Central memory CD8-positive, alpha-beta T cell (primary cell): ENCODE measurements around the gene POLR2A.

Source experiments
- ATAC-seq: fragments of 150-1000 bp; cut with Tn5 transposase; replicated peaks from 2 replicates; pipeline ENCODE4 v1.10.0; 2022; ENCODE audit warnings: mild to moderate bottlenecking, moderate FRiP score, moderate number of reproducible peaks; ENCODE audit not compliant: poor library complexity, severe bottlenecking; ENCODE audit errors: extremely low read depth
- DNase-seq, 2 donors: peaks; one replicate each; pipeline ENCODE4 v3.0.0; 2021; ENCODE audit warnings: low spot score in 2 of 2
- H3K27ac Mint-ChIP-seq: one replicate; pipeline ENCODE4 v1.8.0; 2022; ENCODE audit warnings: low read depth, mild to moderate bottlenecking, moderate library complexity, mixed read lengths
- H3K27me3 Mint-ChIP-seq: one replicate; pipeline ENCODE4 v1.8.0; 2022; ENCODE audit warnings: mixed read lengths
- H3K36me3 Mint-ChIP-seq: one replicate; pipeline ENCODE4 v1.8.0; 2022; ENCODE audit warnings: mild to moderate bottlenecking, moderate library complexity, mixed read lengths; ENCODE audit not compliant: insufficient read depth
- H3K4me1 Mint-ChIP-seq: one replicate; pipeline ENCODE4 v1.8.0; 2022; ENCODE audit warnings: mixed read lengths
- H3K4me3 Mint-ChIP-seq: one replicate; pipeline ENCODE4 v1.8.0; 2022; ENCODE audit warnings: mild to moderate bottlenecking, moderate library complexity, mixed read lengths
- H3K9me3 Mint-ChIP-seq: one replicate; pipeline ENCODE4 v1.8.0; 2022; ENCODE audit warnings: mixed read lengths

POLR2A gene

DNA sequence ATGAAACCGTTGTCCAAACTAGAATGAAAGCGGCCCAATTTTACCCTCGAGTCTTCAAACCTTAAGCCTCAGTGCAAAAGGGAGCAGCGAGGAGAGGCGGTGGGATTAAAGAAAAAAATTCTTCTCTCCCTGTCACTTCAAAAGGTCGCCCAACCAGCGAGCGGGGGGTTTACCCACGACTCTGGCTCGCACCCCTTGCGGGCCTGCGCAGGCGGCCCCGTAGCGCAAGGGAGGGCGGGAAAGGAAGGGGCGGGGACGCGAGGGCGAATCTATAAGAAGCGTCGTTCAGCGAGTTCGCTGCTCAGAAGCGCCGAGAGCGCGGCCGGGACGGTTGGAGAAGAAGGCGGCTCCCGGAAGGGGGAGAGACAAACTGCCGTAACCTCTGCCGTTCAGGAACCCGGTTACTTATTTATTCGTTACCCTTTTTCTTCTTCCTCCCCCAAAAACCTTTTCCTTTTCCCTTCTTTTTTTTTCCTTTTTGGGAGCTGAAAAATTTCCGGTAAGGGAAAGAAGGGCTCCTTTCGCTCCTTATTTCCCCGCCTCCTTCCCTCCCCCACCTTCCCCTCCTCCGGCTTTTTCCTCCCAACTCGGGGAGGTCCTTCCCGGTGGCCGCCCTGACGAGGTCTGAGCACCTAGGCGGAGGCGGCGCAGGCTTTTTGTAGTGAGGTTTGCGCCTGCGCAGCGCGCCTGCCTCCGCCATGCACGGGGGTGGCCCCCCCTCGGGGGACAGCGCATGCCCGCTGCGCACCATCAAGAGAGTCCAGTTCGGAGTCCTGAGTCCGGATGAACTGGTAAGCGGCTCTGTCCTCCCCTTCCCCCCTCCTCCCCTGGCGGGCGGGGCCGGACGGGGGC is at the start of gene POLR2A:
Gene POLR2A (plus strand): TSS at position 300 of the 852 bp plus-strand sequence.
- DNase-seq (peak; percentile 99), ATAC-seq (peak; percentile 65)
- Mint-ChIP-seq H3K4me3 (peak within 1 kb of the TSS; percentile 99), H3K27me3 (no peaks in the 10 kb centered on the region), H3K27ac (peak within 1 kb of the TSS; percentile 99), H3K36me3 (peaks cover 38% of the 10 kb centered on the region), H3K9me3 (no peaks in the 10 kb centered on the region), H3K4me1 (peaks cover 75% of the 10 kb centered on the region)

DNA sequence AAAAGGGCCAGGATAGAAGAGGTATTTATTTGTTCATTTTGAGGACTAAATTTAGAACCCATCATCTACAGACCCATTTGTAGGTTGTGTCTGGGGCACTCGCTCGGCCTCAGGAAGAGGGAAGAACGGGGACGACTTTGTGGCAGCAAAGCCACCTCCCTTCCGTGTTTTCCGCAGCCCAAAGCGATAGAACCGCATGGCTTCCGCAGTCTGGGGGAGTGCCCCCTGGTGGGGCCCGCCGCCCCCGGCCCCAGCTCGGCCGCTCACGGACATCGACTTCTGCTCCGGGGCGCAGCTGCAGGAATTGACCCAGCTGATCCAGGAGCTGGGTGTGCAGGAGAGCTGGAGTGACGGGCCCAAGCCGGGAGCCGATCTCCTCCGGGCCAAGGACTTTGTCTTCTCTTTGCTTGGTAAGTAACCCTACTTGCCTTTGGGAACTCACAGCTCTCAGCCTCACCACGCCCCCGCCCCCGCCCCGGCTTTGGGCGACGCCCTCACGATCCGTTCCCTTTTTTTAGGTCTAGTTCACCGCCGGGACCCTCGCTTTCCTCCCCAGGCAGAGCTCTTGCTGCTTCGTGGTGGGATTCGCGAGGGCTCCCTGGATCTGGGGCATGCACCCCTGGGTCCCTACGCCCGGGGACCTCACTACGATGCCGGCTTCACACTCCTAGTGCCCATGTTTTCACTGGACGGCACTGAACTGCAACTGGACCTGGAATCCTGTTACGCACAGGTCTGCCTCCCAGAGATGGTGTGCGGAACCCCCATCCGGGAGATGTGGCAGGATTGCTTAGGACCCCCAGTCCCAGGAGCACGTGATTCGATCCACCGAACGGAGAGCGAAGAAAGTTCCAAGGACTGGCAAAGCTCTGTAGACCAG is 48.2 kb upstream of the POLR2A start:
- ATAC-seq (peak; percentile 29), DNase-seq (no peak)
- Mint-ChIP-seq H3K4me3 (peak overlapping the region; percentile 95), H3K27ac (peak overlapping the region; percentile 89), H3K27me3 (peaks cover 30% of the 10 kb centered on the region), H3K9me3 (no peaks in the 10 kb centered on the region), H3K36me3 (peaks cover 19% of the 10 kb centered on the region), H3K4me1 (peaks cover 40% of the 10 kb centered on the region)

DNA sequence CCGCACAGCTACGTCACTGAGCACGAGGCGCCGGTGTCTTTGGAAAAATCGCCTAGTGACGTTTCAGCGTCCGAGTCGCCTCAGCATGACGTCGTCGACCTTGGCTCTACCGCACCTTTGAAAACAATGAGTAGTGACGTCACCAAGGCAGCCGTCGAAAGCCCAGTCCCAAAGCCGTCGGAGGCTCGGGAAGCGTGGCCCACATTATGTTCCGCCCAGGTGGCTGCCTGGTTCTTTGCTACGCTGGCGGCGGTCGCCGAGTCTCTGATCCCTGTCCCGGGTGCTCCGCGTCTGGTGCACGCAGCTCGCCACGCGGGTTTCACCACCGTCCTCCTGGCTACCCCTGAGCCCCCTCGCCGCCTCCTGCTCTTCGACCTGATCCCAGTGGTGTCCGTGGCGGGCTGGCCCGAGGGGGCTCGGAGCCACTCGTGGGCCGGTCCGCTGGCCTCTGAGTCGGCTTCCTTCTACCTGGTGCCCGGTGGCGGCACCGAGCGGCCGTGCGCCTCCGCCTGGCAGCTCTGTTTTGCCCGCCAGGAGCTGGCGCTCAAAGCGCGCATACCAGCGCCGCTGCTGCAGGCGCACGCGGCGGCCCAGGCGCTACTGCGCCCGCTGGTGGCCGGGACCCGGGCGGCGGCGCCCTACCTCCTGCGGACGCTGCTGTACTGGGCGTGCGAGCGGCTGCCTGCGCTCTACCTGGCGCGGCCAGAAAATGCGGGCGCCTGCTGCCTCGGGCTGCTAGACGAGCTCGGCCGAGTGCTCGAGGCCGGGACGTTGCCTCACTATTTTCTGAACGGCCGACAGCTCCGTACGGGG is 47.4 kb upstream of the POLR2A start:
- ATAC-seq: peak; percentile 65
- Mint-ChIP-seq H3K27ac (peak overlapping the region; percentile 89), H3K9me3 (no peaks in the 10 kb centered on the region), H3K4me1 (peaks cover 40% of the 10 kb centered on the region), H3K27me3 (peaks cover 39% of the 10 kb centered on the region), H3K36me3 (peaks cover 19% of the 10 kb centered on the region), H3K4me3 (peak overlapping the region; percentile 95)
- DNase-seq: peak; percentile 69 to 74

DNA sequence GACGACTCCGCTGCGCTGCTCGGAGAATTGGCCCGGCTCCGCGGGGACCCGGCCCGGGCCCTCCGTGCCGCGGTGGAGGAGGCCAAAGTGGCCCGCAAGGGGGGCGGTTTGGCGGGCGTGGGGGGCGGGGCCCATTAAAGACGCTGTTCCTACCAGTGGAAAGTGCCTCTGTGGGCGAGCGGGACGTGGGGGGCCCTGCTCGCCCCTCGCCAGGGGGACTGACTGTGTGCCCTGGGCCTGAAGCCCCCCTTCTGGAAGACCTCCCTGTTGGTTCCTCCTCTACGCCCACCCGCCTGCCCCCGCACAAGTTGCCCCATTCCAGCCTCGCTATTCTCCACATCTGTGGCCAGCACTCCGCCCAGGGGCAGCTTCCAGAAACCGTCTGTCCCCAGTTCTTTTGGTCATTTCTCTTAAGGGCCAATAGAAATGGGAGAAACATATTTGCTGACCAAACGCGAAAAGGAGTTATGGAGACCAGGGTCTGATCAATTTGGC is 46.8 kb upstream of the POLR2A start:
- Mint-ChIP-seq H3K9me3 (no peaks in the 10 kb centered on the region), H3K36me3 (peaks cover 19% of the 10 kb centered on the region), H3K27ac (peak overlapping the region; percentile 89), H3K4me3 (peak overlapping the region; percentile 95), H3K27me3 (peaks cover 45% of the 10 kb centered on the region), H3K4me1 (peaks cover 40% of the 10 kb centered on the region)
- no peak for DNase-seq
- ATAC-seq: no peak

DNA sequence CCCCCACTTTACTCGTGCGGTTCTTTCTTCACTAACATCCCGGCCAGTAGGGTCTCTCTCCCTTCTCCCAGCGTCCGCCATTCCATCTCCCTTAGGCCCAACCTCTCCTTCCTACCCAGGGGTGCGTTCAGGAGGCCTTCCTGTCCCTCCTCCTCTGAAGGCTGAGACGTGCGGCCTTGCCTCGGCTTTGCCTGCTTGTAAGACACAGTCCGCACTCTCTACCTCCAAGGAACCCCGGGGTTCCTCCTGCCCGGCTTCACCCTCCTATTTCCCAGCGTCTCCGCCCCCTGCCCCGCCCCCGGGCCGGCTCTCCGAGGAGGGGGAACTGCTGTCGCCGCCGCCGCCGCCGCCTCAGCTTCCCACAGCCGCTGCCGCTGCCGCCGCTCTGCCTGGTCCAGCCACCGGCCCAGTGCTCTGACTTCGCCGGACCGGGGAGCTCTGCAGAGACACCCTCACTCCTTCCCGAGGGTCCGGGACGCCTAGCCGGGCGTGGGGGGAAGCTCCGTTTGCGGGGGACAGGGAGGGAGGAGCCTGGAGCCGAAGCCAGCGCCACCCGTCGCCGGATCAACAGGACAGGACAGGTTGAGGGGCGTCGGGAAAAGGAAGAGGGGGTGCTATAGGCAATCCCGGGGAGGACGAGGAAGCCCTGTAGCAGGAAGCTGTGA is 46.1 kb upstream of the POLR2A start:
- Mint-ChIP-seq H3K4me1 (peaks cover 40% of the 10 kb centered on the region), H3K4me3 (peak overlapping the region; percentile 95), H3K36me3 (peaks cover 19% of the 10 kb centered on the region), H3K27me3 (peaks cover 52% of the 10 kb centered on the region), H3K27ac (no peak overlapping the region), H3K9me3 (no peaks in the 10 kb centered on the region)
- ATAC-seq (no peak), DNase-seq (no peak)

DNA sequence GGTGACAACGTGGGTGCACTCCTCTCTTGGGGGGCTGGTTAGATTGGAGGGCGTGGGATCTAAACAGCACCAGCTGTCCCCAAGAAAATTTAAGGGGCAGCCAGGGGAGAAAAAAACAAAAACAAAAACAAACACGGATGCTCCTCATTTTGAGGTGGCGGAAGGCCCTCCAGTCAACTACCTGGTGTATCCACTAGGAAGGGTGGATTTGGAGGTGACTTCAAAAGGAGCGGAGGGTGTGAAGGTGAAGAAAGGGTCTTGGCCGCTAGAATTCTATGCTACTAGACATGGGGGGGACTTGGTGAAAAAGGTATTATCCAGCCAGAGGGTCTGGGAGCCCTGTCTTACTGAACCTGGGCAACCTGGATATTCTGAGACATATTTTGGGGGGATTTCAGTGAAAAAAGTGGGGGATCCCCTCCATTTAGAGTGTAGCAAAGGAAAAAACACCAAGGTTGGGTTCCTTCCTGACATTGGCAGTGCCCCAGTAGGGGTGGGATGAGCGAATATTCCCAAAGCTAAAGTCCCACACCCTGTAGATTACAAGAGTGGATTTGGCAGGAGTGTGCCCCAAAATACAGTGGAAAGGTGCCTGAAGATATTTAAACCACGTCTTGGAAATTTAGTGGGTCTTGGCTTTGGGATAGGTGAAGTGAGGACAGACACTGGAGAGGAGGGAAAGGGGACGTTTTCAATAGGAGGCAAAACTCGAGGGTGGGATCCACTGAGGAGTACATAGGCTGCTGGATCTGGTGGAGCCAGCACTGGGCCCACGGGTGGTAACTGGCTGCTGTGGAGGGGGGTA is 45.3 kb upstream of the POLR2A start:
- Mint-ChIP-seq H3K36me3 (peaks cover 19% of the 10 kb centered on the region), H3K4me1 (peaks cover 40% of the 10 kb centered on the region), H3K27me3 (peaks cover 59% of the 10 kb centered on the region), H3K9me3 (no peaks in the 10 kb centered on the region), H3K27ac (no peak overlapping the region), H3K4me3 (peak overlapping the region; percentile 95)
- ATAC-seq: no peak
- DNase-seq: no peak

DNA sequence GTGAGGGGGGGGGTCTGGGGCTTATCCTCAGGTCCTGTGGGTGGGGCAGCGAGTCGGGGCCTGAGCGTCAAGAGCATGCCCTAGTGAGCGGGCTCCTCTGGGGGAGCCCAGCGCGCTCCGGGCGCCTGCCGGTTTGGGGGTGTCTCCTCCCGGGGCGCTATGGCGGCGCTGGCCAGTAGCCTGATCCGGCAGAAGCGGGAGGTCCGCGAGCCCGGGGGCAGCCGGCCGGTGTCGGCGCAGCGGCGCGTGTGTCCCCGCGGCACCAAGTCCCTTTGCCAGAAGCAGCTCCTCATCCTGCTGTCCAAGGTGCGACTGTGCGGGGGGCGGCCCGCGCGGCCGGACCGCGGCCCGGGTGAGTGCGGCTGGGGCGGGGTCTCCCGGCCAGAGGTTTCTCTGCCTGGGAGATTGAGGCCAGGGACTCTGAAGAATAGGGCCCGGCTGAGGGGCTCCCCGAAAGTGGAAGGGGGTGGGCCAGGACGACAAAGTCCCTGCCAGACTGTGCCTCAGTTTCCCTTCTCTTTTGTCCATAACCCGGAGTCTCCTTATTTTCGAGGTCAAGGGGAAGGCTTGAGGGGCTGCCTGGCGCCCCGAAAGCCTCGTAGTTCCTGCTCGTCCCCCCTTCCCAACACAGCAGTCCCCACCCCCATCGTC is 44.6 kb upstream of the POLR2A start, which contains the start of gene FGF11:
Gene FGF11 (plus strand): TSS at position 51 of the 651 bp plus-strand sequence. CDS start 109 bp downstream, at position 160.
- H3K4me3 Mint-ChIP-seq: peak within 1 kb of the TSS; percentile 95
- peaks cover 40% of the 10 kb centered on the region for H3K4me1 Mint-ChIP-seq
- peak within 1 kb of the TSS; percentile 56 for H3K27ac Mint-ChIP-seq
- DNase-seq: no peak
- no peak for ATAC-seq
- H3K36me3 Mint-ChIP-seq: peaks cover 19% of the 10 kb centered on the region
- H3K9me3 Mint-ChIP-seq: no peaks in the 10 kb centered on the region
- peaks cover 66% of the 10 kb centered on the region for H3K27me3 Mint-ChIP-seq

DNA sequence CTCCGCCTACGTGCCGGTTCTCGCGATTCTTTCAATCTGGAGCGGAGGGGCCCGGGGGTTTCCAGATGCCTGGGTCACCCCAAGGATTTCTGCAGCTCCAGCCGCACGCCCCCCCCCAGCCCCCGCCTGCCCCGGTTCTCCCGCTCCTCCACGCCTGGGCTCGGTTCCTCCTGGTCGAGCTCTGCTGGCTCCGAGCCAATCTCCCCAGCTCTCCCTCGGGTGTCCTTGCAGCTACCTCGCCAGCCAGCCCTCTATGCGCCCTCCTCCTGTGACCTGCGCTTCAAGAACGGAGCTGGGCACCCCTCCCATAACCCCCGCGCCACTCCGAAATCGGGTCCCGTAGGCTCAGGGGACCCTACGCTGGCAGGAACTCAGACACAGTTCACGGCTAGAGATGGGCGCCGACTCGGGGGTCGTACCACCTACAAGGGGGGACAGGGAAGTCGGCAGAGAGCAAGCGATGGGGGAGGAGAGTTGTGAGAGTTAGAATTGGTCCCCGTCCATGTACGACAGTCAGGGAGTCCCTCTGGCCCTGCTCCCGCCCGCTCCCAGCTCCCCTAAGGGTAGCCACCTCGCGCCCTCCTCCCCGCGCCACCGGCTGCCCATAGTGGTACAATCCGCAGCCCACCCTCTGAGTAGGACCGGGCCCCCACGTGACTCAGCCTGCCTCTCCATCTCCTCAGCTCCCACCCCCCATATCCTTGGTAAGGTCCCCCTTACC is 43.9 kb upstream of the POLR2A start:
- Mint-ChIP-seq H3K27ac (peak overlapping the region; percentile 56), H3K27me3 (peaks cover 70% of the 10 kb centered on the region)

DNA sequence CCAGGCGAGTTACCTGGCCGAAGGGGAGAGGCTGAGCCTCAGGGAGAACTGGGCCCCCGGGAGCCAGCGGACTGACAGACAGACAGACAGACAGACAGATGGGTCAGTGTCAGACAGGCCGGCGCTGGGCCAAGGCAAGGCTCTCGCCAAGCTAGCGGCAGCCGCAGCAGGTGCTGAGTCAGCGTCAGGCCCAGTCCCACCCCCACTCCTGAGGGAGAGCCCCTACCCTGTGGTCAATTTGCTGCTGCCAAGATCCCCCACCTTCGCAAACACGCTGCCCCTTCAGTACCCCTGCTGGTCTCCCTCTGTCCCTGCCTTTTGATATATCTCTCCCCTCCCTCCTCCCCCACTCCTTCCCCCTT is 43.4 kb upstream of the POLR2A start:
- DNase-seq: no peak
- Mint-ChIP-seq H3K4me1 (peaks cover 50% of the 10 kb centered on the region), H3K9me3 (no peaks in the 10 kb centered on the region), H3K36me3 (peaks cover 15% of the 10 kb centered on the region), H3K27me3 (peaks cover 75% of the 10 kb centered on the region), H3K4me3 (no peak overlapping the region), H3K27ac (no peak overlapping the region)
- no peak for ATAC-seq

More for the DNA sequence above, 43.9 kb upstream of the POLR2A start:
- Mint-ChIP-seq H3K4me1 (peaks cover 44% of the 10 kb centered on the region), H3K36me3 (peaks cover 16% of the 10 kb centered on the region), H3K9me3 (no peaks in the 10 kb centered on the region), H3K4me3 (peak overlapping the region; percentile 69)
- DNase-seq: no peak
- no peak for ATAC-seq

DNA sequence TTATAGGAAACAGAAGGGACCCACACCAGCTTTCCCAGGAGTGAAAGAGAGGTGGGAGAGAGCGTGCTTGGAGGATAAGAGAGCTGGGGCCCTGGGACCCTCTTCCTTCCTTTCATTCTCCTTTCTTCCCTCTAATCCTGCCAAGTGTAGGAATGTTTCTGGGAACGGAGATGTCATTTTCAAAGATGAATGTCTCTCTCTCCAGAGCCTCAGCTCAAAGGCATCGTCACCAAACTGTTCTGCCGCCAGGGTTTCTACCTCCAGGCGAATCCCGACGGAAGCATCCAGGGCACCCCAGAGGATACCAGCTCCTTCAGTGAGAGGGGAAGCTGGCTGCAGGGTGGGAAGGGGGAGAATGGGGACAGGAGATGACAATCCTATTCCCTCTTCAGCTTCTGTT is 42.9 kb upstream of the POLR2A start:
- DNase-seq: no peak
- peaks cover 49% of the 10 kb centered on the region for H3K4me1 Mint-ChIP-seq
- H3K27ac Mint-ChIP-seq: no peak overlapping the region
- ATAC-seq: no peak
- no peaks in the 10 kb centered on the region for H3K9me3 Mint-ChIP-seq
- H3K27me3 Mint-ChIP-seq: peaks cover 80% of the 10 kb centered on the region
- peaks cover 17% of the 10 kb centered on the region for H3K36me3 Mint-ChIP-seq
- H3K4me3 Mint-ChIP-seq: no peak overlapping the region
